H4 (cell line): Measurements from ENCODE around the gene ZNF557. TPM values are rescaled to one million over a fixed set of nuclear protein-coding genes. Genes with fewer than 3 reads are reported as not detected.

Experiments used
- DNase-seq: peaks from one replicate; pipeline ENCODE4 v3.0.0-alpha.2; 2015; ENCODE audit warnings: low spot score
- total RNA-seq: library from RNA; depleted of rRNA; stranded (reverse); fragments of >200 nt; shearing (Covaris generic); gene quantifications from 2 replicates; pipeline ENCODE4 v1.2.3, GENCODE V29; 2014

Gene ZNF557
- total RNA-seq, 1 experiment from 2014 or later, result 17.7 TPM

- no peak for DNase-seq
These were observed 5.3 kb downstream of the ZNF557 start for GRCh38 chr19:7074705-7075282.

DNA sequence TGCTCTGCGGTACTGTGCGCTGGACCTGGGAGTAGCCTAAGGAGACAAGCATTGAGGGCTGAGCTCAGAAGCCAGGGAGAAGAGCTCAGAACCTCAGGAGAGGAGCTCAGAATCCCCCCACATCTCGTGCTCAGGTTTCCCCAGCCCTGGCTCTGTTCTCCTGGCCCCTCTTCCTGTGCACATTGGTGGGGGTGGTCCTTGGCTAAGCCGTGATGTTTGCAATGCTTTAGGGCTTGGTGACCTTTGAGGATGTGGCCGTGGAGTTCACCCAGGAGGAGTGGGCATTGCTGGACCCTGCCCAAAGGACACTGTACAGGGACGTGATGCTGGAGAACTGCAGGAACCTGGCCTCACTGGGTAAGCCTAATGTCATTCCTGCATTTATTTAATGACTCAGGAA, 6.6 kb downstream of the ZNF557 start:
- no peak for DNase-seq

DNA sequence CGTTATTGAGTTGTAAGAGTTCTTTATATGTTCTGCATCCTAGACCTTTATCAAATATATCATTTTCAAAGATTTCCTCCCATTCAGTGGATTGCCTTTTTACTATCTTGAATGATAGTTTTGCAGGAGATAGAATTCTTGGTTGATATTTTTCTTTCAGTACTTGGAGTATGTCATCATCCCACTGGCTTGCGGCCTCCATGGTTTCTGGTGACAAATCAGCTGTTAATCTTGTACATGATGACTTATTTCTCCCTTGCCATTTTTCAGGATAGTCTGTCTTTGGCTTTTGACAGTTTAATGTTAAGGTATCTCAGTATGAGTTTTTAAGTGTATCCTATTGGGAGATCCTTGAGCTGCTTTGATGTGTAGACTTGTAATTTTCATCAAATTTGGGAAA, 8.5 kb downstream of the ZNF557 start:
- no peak for DNase-seq

- DNase-seq, result peak; percentile 48
These were observed 13.8 kb downstream of the ZNF557 start for GRCh38 chr19:7083076-7083956.

- DNase-seq, result no peak
These were observed 19.5 kb downstream of the ZNF557 start for GRCh38 chr19:7088999-7089398.

- no peak for DNase-seq
These were observed 28.6 kb downstream of the ZNF557 start for GRCh38 chr19:7098096-7098495.

GRCh38 chr19:7098701-7099596, 29.4 kb downstream of the ZNF557 start:
- DNase-seq, result peak; percentile 95

GRCh38 chr19:7099597-7099921, 30.1 kb downstream of the ZNF557 start:
- no peak for DNase-seq

- no peak for DNase-seq
These were observed 32.2 kb downstream of the ZNF557 start for GRCh38 chr19:7101498-7102253.

- no peak for DNase-seq
These were observed 35.4 kb downstream of the ZNF557 start for GRCh38 chr19:7104747-7105447.

DNA sequence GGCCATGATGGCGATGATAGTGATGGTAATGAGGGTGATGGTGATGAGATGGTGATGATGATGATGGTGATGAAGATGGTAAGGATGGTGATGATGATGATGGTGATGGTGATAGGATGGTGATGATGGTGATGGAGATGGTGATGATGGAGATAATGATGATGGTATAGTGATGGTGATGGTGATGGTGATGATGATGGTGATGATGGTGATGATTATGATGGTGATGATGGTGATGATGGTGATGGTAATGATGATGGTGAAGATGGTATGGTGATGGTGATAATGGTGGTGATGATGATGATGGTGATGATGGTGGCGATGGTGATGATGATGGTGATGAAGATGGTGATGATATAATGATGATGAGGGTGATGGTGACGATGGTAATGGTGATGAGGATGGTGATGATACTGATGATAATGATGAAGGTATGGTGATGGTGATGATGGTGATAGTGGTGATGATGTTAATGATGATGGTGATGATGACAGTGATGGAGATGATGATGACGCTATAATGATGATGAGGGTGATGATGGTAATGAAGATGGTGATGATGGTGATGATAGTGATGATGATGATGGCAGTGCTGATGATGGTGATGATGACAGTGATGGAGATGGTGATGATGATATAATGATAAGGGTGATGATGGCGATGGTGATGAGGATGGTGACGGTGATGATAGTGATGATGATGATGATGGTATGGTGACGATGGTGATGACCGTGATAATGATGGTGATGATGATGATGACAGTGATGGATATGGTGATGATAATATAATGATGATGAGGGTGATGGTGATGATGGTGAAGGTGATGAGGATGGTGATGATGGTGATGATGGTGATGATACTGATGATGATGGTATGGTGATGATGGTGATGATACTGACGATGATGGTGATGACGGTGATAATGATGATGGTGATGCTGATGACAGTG, 37.5 kb downstream of the ZNF557 start:
- DNase-seq, result no peak

DNA sequence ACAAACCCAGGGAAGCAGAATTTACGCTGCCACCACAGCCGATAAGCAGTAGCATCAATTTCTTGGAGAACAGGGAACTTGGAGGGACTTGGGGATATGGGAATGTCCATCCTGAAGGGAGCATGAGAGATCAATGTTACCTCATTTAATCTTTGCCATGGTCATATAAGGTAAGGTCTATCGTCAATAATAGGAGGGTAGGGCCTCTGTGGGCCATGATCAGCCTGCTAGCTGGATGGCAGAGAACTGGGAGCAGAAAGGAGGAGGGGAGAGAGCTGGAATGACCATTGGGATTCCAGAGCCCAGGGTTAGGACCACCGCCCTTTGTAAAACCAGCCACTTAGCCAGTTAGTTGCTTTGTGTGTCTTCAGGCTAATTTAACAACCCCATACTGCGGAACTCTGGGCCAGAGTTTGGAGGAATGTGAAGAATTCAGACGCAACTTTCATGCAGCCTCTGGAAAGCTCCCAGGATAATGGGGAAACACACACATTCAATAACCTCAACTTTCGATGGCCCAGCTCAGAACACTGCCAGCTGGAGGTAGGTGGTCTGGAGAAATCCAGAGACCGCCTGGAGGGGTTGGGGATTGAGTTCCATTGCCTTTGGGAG, 40.3 kb downstream of the ZNF557 start:
- DNase-seq, result no peak

DNA sequence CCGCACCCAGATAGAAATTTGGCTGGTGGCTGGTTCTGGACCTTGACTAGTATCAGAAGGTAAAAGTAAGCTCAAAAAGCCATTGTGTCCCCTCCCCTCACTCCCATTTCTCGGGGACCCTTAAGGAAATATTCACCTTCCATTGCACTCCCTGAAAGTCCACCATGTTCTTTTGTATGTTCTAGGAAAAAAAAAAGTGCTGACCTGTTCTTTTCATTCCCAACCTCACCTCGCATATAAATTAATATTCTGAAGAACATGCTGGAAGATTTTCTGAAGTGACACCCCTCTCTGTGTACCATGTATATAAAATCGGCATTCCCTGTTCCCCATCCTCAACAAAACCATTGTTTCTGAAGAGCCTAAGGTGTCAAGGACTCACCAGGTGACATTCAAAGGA, 43.2 kb downstream of the ZNF557 start:
- no peak for DNase-seq

DNA sequence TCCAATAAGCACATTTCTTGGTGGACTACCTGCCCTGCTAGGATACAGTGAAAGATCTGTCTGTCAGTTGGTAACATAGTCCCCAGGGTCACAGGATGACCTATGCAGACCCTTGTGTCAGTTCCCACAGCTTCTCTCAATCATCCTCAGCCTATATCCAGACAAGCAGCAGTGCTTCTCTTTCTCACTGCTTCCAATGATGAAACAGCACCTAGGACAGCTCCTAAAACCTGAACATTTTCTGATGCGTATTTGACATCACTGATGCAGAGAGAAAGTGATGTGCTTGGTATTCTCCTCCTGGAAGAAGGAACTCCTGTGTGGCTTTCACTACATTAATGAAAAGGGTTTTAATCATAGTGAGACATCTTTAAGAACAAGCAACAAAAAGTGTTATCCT, 43.7 kb downstream of the ZNF557 start:
- no peak for DNase-seq

GRCh38 chr19:7115721-7116120, 46.2 kb downstream of the ZNF557 start:
- no peak for DNase-seq

- DNase-seq, result no peak
These were observed 47.7 kb downstream of the ZNF557 start for GRCh38 chr19:7117248-7117647.

- DNase-seq, result no peak
These were observed 50.1 kb downstream of the ZNF557 start for GRCh38 chr19:7119582-7119981.

- no peak for DNase-seq
These were observed 51.0 kb downstream of the ZNF557 start for GRCh38 chr19:7120499-7120898.

DNA sequence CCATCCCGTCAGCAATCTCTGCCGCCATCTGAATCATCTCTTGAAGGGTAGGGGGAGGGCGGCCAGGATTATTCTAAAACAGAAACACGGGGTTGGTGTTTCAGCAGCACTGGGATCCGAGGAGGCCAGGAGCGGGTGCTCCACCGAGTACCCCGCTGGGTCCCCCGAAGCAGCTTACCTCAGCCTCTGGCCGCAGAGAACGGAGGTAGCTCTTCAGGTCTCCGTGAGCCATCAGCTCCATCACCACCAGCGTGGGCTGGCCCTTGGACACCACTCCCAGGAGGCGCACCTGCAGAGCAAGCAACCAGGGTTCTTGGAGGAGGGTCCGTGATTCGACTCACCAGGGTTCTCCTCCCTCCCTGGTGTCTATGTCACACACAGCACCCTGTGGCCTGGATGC, 53.2 kb downstream of the ZNF557 start:
- no peak for DNase-seq

GRCh38 chr19:7124782-7125181, 55.3 kb downstream of the ZNF557 start:
- no peak for DNase-seq
